ENCODE data around the gene IRGQ. TPM values are rescaled to one million over a fixed set of nuclear protein-coding genes. Genes with fewer than 3 reads are reported as not detected.

The IRGQ gene
- total RNA-seq, 1 donor from 2014 or later, result 41.7 TPM

DNA sequence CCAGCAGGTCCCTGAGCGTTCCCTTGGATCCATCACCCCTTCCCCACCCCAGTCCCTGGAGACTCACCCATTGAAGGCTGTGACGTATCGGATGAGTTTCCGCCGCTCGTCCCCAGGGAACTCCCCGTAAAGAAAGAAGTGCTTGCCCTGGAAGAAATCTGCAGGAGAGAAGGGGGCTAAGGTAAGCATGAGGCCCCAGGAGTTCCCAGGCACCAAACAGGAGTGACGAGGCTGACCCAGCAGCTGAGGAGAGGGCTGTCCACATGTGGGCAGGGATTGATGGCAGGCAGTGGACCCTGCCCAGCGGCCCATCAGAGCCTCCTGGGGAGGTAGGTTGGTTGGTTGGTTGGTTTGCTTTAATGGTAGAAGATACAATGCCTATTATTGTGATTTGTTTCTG is 51.9 kb downstream of the IRGQ start:
- Mint-ChIP-seq H3K4me3 (ENCODE audit: unreplicated experiment) (no peak overlapping the region), H3K36me3 (ENCODE audit: low read depth) (peaks cover 35% of the 10 kb centered on the region)

DNA sequence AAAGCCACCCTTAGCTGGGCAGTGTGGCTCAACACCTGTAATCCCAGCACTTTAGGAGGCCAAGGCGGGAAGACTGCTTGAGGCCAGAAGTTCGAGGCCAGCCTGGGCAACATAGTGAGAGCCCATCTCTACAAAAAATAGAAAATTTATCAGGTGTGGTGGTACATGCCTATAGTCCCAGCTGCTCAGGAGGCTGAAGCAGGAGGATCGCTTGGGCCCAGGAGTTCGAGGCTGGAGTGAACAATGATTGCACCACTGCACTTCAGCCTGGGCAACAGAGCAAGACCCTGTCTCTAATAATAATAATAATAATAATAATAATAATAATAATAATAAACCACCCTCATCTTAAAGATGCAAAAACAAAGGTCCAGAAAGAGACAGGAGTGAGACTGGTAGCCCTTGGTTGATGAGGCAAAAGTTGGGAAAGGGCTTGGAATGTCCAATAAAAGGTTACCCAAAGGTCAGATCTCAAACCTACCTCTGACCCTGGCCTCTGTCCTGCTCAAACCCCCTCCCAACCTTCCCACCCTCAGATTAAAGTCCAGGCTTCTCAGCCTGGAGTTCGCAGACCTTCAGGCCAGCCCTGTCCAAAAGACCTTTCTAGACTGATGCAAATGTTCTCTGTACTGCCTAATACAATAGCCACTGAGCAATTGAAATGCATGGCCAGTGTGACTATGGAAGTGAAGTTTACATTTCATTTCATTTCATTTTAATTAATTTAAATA is 53.8 kb downstream of the IRGQ start:
- H3K27me3 Mint-ChIP-seq (ENCODE audit: low read depth), result no peaks in the 10 kb centered on the region
- H3K4me1 Mint-ChIP-seq (ENCODE audit: low read depth), result no peaks in the 10 kb centered on the region
- H3K27ac Mint-ChIP-seq (ENCODE audit: unreplicated experiment), result no peak overlapping the region
- DNase-seq (ENCODE audit: low spot score), result no peak
- H3K9me3 Mint-ChIP-seq (ENCODE audit: low read depth), result peaks cover 6% of the 10 kb centered on the region
- no peak overlapping the region for H3K4me3 Mint-ChIP-seq (ENCODE audit: unreplicated experiment)
- peaks cover 46% of the 10 kb centered on the region for H3K36me3 Mint-ChIP-seq (ENCODE audit: low read depth)
- TF ChIP-seq, protein P1, sequence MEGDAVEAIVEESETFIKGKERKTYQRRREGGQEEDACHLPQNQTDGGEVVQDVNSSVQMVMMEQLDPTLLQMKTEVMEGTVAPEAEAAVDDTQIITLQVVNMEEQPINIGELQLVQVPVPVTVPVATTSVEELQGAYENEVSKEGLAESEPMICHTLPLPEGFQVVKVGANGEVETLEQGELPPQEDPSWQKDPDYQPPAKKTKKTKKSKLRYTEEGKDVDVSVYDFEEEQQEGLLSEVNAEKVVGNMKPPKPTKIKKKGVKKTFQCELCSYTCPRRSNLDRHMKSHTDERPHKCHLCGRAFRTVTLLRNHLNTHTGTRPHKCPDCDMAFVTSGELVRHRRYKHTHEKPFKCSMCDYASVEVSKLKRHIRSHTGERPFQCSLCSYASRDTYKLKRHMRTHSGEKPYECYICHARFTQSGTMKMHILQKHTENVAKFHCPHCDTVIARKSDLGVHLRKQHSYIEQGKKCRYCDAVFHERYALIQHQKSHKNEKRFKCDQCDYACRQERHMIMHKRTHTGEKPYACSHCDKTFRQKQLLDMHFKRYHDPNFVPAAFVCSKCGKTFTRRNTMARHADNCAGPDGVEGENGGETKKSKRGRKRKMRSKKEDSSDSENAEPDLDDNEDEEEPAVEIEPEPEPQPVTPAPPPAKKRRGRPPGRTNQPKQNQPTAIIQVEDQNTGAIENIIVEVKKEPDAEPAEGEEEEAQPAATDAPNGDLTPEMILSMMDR (IDR thresholded peaks at IDR 0.05), result no peak

More for the DNA sequence above, 51.9 kb downstream of the IRGQ start:
- H3K27ac Mint-ChIP-seq (ENCODE audit: unreplicated experiment), result no peak overlapping the region
- H3K4me1 Mint-ChIP-seq (ENCODE audit: low read depth), result no peaks in the 10 kb centered on the region
- DNase-seq (ENCODE audit: low spot score), result peak; percentile 67
- H3K9me3 Mint-ChIP-seq (ENCODE audit: low read depth), result peaks cover 3% of the 10 kb centered on the region
- TF ChIP-seq, protein P1 (IDR thresholded peaks at IDR 0.05), result no peak
- H3K27me3 Mint-ChIP-seq (ENCODE audit: low read depth), result no peaks in the 10 kb centered on the region

DNA sequence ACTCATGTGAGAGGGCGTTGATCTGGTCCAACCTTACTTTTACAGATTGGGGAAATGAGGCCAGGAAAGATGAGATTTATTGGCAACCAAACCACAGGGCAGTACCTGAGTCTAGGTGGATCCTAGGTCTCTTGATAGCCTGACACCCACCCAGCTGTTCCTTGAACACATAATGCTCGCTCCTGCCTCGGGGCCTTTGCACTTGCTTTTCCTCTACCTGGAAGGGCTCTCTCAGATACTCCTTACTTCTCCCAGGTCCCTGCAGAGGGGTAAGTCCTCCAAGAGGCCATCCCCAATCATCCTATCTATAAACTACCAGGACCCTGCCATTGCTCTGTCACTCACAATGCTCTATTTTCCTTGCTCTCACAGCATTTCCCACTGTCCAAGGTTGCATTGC is 55.6 kb downstream of the IRGQ start:
- peak; percentile 32 for DNase-seq (ENCODE audit: low spot score)
- H3K27me3 Mint-ChIP-seq (ENCODE audit: low read depth), result no peaks in the 10 kb centered on the region
- no peak overlapping the region for H3K4me3 Mint-ChIP-seq (ENCODE audit: unreplicated experiment)
- TF ChIP-seq, protein P1 (IDR thresholded peaks at IDR 0.05), result no peak
- no peak overlapping the region for H3K27ac Mint-ChIP-seq (ENCODE audit: unreplicated experiment)
- peaks cover 46% of the 10 kb centered on the region for H3K36me3 Mint-ChIP-seq (ENCODE audit: low read depth)
- peaks cover 5% of the 10 kb centered on the region for H3K4me1 Mint-ChIP-seq (ENCODE audit: low read depth)
- peaks cover 6% of the 10 kb centered on the region for H3K9me3 Mint-ChIP-seq (ENCODE audit: low read depth)

DNA sequence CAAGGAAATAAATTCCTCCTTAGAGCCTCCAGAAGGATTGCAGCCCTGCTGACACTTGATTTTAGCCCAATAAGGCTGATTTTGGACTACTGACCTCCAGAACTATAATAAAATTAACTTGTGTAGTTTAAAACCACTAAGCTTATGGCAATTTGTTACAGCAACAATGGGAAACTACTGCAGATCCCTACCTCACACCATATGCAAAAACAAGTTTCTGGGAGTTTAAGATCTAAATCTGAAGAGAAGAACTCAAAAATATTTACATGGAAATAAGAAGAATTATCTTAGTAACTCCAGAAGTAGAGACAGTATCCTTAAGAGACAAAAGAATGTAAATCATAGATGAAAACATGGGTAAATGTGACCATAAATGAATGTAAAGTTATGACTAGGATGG is 57.0 kb downstream of the IRGQ start:
- H3K9me3 Mint-ChIP-seq (ENCODE audit: low read depth), result peaks cover 6% of the 10 kb centered on the region
- no peak overlapping the region for H3K4me3 Mint-ChIP-seq (ENCODE audit: unreplicated experiment)
- H3K27me3 Mint-ChIP-seq (ENCODE audit: low read depth), result no peaks in the 10 kb centered on the region
- TF ChIP-seq, protein P1 (IDR thresholded peaks at IDR 0.05), result no peak
- H3K36me3 Mint-ChIP-seq (ENCODE audit: low read depth), result peaks cover 41% of the 10 kb centered on the region
- H3K27ac Mint-ChIP-seq (ENCODE audit: unreplicated experiment), result no peak overlapping the region
- DNase-seq (ENCODE audit: low spot score), result no peak
- H3K4me1 Mint-ChIP-seq (ENCODE audit: low read depth), result peaks cover 14% of the 10 kb centered on the region

DNA sequence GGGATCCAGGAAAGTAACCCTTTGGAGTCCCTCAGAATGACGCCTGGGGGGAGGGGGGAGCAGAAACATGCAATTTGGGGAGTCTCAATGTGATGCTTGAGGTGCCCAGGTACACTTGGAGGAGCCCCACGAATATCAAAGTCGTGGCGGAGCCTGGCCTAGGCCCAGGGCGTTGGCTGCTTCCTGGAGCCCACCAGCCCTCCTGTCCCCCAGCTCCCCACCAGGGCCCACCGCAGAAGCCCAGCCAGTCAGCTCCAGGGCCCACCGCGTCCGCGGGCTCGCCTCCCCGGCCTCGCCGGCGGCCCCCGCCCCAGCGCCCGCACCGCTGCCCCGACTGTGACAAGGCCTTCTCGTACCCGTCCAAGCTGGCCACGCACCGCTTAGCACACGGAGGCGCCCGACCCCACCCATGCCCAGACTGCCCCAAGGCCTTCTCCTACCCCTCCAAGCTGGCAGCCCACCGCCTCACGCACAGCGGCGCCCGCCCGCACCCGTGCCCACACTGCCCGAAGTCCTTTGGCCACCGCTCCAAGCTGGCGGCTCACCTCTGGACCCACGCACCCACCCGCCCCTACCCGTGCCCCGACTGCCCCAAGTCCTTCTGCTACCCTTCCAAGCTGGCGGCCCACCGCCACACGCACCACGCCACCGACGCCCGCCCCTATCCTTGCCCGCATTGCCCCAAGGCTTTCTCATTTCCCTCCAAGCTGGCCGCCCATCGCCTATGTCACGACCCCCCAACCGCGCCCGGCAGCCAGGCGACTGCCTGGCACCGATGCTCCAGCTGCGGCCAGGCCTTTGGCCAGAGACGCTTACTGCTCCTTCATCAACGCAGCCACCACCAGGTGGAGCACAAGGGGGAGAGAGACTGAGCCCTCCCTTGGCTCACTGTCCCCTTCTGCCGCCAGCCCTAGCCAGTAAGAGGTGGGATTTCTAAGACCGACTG is 60.8 kb downstream of the IRGQ start:
- Mint-ChIP-seq H3K36me3 (ENCODE audit: low read depth) (peaks cover 19% of the 10 kb centered on the region), H3K9me3 (ENCODE audit: low read depth) (peaks cover 6% of the 10 kb centered on the region), H3K4me1 (ENCODE audit: low read depth) (peaks cover 26% of the 10 kb centered on the region), H3K4me3 (ENCODE audit: unreplicated experiment) (peak overlapping the region; percentile 51), H3K27ac (ENCODE audit: unreplicated experiment) (peak overlapping the region; percentile 99), H3K27me3 (ENCODE audit: low read depth) (no peaks in the 10 kb centered on the region)
- TF ChIP-seq, protein P1 (IDR thresholded peaks at IDR 0.05), result peak; percentile 74
- DNase-seq (ENCODE audit: low spot score), result peak; percentile 92

Measured in chondrocyte (in vitro differentiated cells).